SJSA1 (cell line): ENCODE measurements around the gene UCN. TPM values are rescaled to one million over a fixed set of nuclear protein-coding genes. Genes with fewer than 3 reads are reported as not detected.

ENCODE experiments used
- total RNA-seq: library from RNA; depleted of rRNA; stranded (reverse); fragments of >200 nt; shearing (Covaris generic); gene quantifications from 2 replicates; pipeline ENCODE4 v1.2.3, GENCODE V29; 2014; rRNA removed

UCN gene
- total RNA-seq, 1 experiment from 2014 or later: 0.21 TPM

Other genes starting within 250 kb of the UCN start
- gene OST4, start 236.8 kb downstream of the UCN start, total RNA-seq: 322 and 334 TPM in 2 replicates
- gene EMILIN1, start 229.8 kb downstream of the UCN start, total RNA-seq: 168 and 170 TPM in 2 replicates
- 0.11 and 0.31 TPM in 2 replicates for gene KHK, start 221.7 kb downstream of the UCN start, total RNA-seq
- 2.1 and 3.1 TPM in 2 replicates for gene CGREF1, start 189.3 kb downstream of the UCN start, total RNA-seq
- gene ABHD1, start 184.6 kb downstream of the UCN start, total RNA-seq: not detected in 2 replicates
- gene PREB, start 173.8 kb downstream of the UCN start, total RNA-seq: 87.4 and 101 TPM in 2 replicates
- not detected in 2 replicates for gene PRR30, start 169.0 kb downstream of the UCN start, total RNA-seq
- not detected in 2 replicates for gene TCF23, start 159.4 kb downstream of the UCN start, total RNA-seq
- 104 and 153 TPM in 2 replicates for gene ATRAID, start 96.4 kb downstream of the UCN start, total RNA-seq
- 40.8 and 42.0 TPM in 2 replicates for gene SLC5A6, start 96.2 kb downstream of the UCN start, total RNA-seq
- 17.0 and 17.6 TPM in 2 replicates for gene CAD, start 91.1 kb downstream of the UCN start, total RNA-seq
- not detected in 2 replicates for gene SLC30A3, start 45.4 kb downstream of the UCN start, total RNA-seq
- not detected in 2 replicates for gene DNAJC5G, start 33.0 kb downstream of the UCN start, total RNA-seq
- gene TRIM54, start 26.0 kb downstream of the UCN start, total RNA-seq: not detected in 2 replicates
- gene MPV17, start 14.7 kb upstream of the UCN start, total RNA-seq: 88.0 and 88.3 TPM in 2 replicates
- gene GTF3C2, start 48.3 kb upstream of the UCN start, total RNA-seq: 36.2 and 46.4 TPM in 2 replicates
- 29.8 and 52.1 TPM in 2 replicates for gene EIF2B4, start 61.9 kb upstream of the UCN start, total RNA-seq
- gene SNX17, start 62.2 kb upstream of the UCN start, total RNA-seq: 148 and 170 TPM in 2 replicates
- gene ZNF513, start 72.3 kb upstream of the UCN start, total RNA-seq: 7.7 and 13.1 TPM in 2 replicates
- 144 and 147 TPM in 2 replicates for gene PPM1G, start 101.1 kb upstream of the UCN start, total RNA-seq
- 83.1 and 132 TPM in 2 replicates for gene NRBP1, start 120.2 kb upstream of the UCN start, total RNA-seq
- gene KRTCAP3, start 133.9 kb upstream of the UCN start, total RNA-seq: not detected in 2 replicates
- gene IFT172, start 181.3 kb upstream of the UCN start, total RNA-seq: 12.4 and 18.4 TPM in 2 replicates
- 2.2 and 3.9 TPM in 2 replicates for gene FNDC4, start 186.8 kb upstream of the UCN start, total RNA-seq
- gene GCKR, start 188.4 kb upstream of the UCN start, total RNA-seq: not detected in 2 replicates